Epithelial cell of proximal tubule (primary cell): Measurements from ENCODE around the gene MIXL1. TPM values are rescaled to one million over a fixed set of nuclear protein-coding genes. Genes with fewer than 3 reads are reported as not detected.

Source experiments
- DNase-seq: peaks from one replicate; pipeline ENCODE4 v3.0.0-alpha.2; 2011; ENCODE audit warnings: low read depth
- H3K4me3 ChIP-seq: 2 replicates; pipeline ENCODE4 v1.5.1; 2011; ENCODE audit warnings: low read depth, mild to moderate bottlenecking, low read length
- CTCF ChIP-seq: conservative IDR thresholded peaks from 2 replicates; pipeline ENCODE4 v1.5.1; 2012; ENCODE audit warnings: low read depth, mild to moderate bottlenecking, low read length
- total RNA-seq: library from RNA; depleted of rRNA; stranded (reverse); fragments of >200 nt; gene quantifications from 2 replicates; pipeline ENCODE4 v1.2.3, GENCODE V29; 2015

The MIXL1 gene
- total RNA-seq, 1 donor from 2014 or later, result not detected

DNA sequence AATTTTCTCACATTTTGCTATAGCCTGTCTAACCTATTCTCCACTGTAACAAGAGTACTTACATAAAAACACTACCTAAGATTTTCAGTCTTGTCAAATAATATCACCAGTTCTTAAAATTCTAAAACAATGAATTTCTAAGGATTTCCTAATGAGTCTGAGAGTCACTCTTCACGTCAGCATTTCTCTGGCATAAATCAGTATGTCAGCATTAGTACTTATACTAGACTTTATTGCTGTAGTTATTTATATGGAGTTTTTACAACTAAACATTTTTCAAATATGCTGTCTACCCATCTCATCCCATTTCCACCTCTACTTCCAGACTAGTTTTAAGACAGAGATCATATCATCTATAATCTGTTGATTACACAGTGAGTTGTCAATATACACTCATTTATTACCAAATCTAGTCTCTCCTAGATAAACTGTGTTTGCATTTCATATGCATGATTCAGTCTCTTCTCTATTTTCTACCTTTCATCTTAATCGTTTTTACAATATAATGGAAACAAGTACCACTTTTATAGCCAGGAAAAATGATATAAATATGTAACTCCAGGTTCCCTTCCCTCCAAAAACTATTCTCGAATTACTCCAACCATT, 52.7 kb downstream of the MIXL1 start:
- TF ChIP-seq CTCF, result no peak
- no peak for DNase-seq
- no peak overlapping the region for H3K4me3 ChIP-seq

Other genes with a start within 250 kb of the MIXL1 start
- gene SDE2, start 224.3 kb upstream of the MIXL1 start, total RNA-seq, result 19.4 and 20.7 TPM in 2 replicates
- 464 and 548 TPM in 2 replicates for gene H3-3A, start 160.9 kb upstream of the MIXL1 start, total RNA-seq
- 32.0 and 34.8 TPM in 2 replicates for gene ACBD3, start 36.9 kb upstream of the MIXL1 start, total RNA-seq
- gene LIN9, start 85.5 kb downstream of the MIXL1 start, total RNA-seq, result 5.5 and 13.8 TPM in 2 replicates
- 190 and 312 TPM in 2 replicates for gene PARP1, start 184.4 kb downstream of the MIXL1 start, total RNA-seq